Karpas-422 (cell line): ENCODE measurements around the gene FTSJ3. TPM values are rescaled to one million over a fixed set of nuclear protein-coding genes. Genes with fewer than 3 reads are reported as not detected.
"Not testable (repeated sequence)": the region's sequence is repeated elsewhere in the genome, so short reads cannot be mapped to it uniquely, and the experiment has no call there.

Source experiments
- DNase-seq: peaks from one replicate; pipeline ENCODE4 v3.0.0-alpha.2; 2015
- H2AFZ ChIP-seq: fragments of 200-600 bp; sonication (generic); 2 replicates; pipeline ENCODE4 v1.6.1; 2014; ENCODE audit warnings: antibody characterized with exemption, low read length, mixed read lengths
- H3K27ac ChIP-seq: fragments of 200-600 bp; sonication (generic); 2 replicates; pipeline ENCODE4 v1.5.1; 2014; ENCODE audit warnings: mild to moderate bottlenecking, low read length, moderate library complexity
- H3K27me3 ChIP-seq: fragments of 200-600 bp; sonication (generic); 2 replicates; pipeline ENCODE4 v1.6.1; 2014; ENCODE audit warnings: low read length, mixed read lengths
- H3K36me3 ChIP-seq: fragments of 200-600 bp; sonication (generic); 2 replicates; pipeline ENCODE4 v1.6.1; 2014; ENCODE audit warnings: low read length, mixed read lengths; ENCODE audit not compliant: insufficient read depth
- H3K4me1 ChIP-seq: fragments of 200-600 bp; sonication (generic); 2 replicates; pipeline ENCODE4 v1.6.1; 2014; ENCODE audit warnings: mild to moderate bottlenecking, low read length, mixed read lengths
- H3K4me2 ChIP-seq: fragments of 200-600 bp; sonication (generic); 2 replicates; pipeline ENCODE4 v1.6.1; 2014; ENCODE audit warnings: low read length, low read depth, mild to moderate bottlenecking; ENCODE audit not compliant: poor library complexity, severe bottlenecking
- H3K4me3 ChIP-seq: fragments of 200-600 bp; sonication (generic); 2 replicates; pipeline ENCODE4 v1.5.1; 2014; ENCODE audit warnings: mild to moderate bottlenecking, antibody characterized with exemption, low read length, mixed read lengths
- H3K79me2 ChIP-seq: fragments of 200-600 bp; sonication (generic); 2 replicates; pipeline ENCODE4 v1.6.1; 2014; ENCODE audit warnings: mild to moderate bottlenecking, low read length, mixed read lengths
- H3K9ac ChIP-seq: fragments of 200-600 bp; sonication (generic); 2 replicates; pipeline ENCODE4 v1.6.0; 2014; ENCODE audit warnings: low read length
- H3K9me2 ChIP-seq: fragments of 200-600 bp; sonication (generic), shearing (Covaris generic); replicated peaks from 2 replicates; pipeline ENCODE4 v1.6.0; 2014; ENCODE audit warnings: mild to moderate bottlenecking, low read length, moderate library complexity; ENCODE audit not compliant: insufficient read depth
- H3K9me3 ChIP-seq: fragments of 300-700, 200-600 bp; sonication (generic); 2 replicates; pipeline ENCODE4 v1.6.1; 2014; ENCODE audit warnings: low read length, mixed read lengths
- H4K20me1 ChIP-seq: fragments of 200-600 bp; sonication (generic); 2 replicates; pipeline ENCODE4 v1.6.1; 2014; ENCODE audit warnings: mild to moderate bottlenecking, antibody characterized with exemption, low read length, low read depth; ENCODE audit not compliant: insufficient read depth
- total RNA-seq: library from RNA; depleted of rRNA; stranded (reverse); fragments of >200 nt; shearing (Covaris generic); gene quantifications from 2 replicates; pipeline ENCODE4 v1.2.3, GENCODE V29; 2014; ENCODE audit warnings: low replicate concordance

Gene FTSJ3
- total RNA-seq, 1 experiment from 2014 or later: 39.5 TPM

DNA sequence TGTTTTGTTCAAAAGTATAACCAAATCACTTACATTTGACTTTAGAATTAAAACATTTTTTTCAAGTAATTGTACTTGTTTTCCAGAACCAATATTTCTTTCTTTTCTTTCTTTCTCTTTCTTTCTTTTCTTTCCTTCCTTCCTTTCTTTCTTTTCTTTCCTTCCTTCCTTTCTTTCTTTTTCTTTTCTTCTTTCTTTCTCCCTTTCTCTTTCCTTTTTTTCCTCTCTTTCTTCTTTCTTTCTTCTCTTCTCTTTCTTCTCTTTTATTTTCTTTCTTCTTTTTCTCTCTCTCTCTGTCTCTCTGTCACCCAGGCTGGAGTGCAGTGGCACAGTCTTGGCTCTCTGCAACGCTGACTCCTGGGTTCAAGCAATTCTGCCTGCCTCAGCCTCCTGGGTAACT, 26.7 kb downstream of the FTSJ3 start:
- H3K79me2 ChIP-seq: peaks cover 59% of the 10 kb centered on the region
- no peak overlapping the region for H3K4me2 ChIP-seq
- no peaks in the 10 kb centered on the region for H3K9me3 ChIP-seq
- no peak overlapping the region for H3K4me3 ChIP-seq
- no peak overlapping the region for H3K9ac ChIP-seq
- H4K20me1 ChIP-seq: 0 out of 2 replicates have a peak, but pooled peaks cover 3% of the 10 kb centered on the region
- H3K36me3 ChIP-seq: peaks cover 81% of the 10 kb centered on the region
- H3K27me3 ChIP-seq: no peaks in the 10 kb centered on the region
- H2AFZ ChIP-seq: no peak overlapping the region
- DNase-seq: no peak
- no peak overlapping the region for H3K27ac ChIP-seq
- no peaks in the 10 kb centered on the region for H3K4me1 ChIP-seq
- no peaks in the 10 kb centered on the region for H3K9me2 ChIP-seq

DNA sequence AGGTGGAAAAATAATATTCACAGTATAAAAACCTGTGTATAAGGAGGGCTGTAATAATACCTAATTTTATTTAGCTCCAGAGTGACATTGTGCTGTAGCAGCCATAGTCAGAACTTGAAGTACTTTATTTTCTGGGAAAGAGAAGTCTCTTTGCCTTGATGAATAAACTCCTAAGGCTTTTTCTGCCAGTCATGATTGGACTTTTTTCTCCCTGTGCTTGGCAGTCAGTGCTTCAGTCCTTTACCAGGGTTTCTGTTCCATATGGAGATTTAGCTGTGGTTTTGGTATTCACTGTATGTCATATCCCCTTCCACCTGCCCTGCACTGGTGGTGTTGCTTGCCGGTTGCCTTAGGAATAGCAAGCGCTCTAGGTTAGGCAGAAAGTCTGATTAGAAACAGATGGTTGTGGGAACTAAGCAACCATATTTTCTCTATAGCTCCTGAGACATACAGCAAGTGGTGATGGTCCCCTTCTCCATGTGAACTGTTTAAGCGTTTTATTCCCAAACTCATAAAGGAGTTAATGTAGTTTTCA, 28.8 kb downstream of the FTSJ3 start:
- peaks cover 77% of the 10 kb centered on the region for H3K79me2 ChIP-seq
- 0 out of 2 replicates have a peak, but pooled peaks cover 3% of the 10 kb centered on the region for H4K20me1 ChIP-seq
- H3K27me3 ChIP-seq: no peaks in the 10 kb centered on the region
- H3K9me3 ChIP-seq: no peaks in the 10 kb centered on the region
- peaks cover 81% of the 10 kb centered on the region for H3K36me3 ChIP-seq
- H3K27ac ChIP-seq: no peak overlapping the region
- no peak overlapping the region for H3K4me3 ChIP-seq
- no peaks in the 10 kb centered on the region for H3K9me2 ChIP-seq
- no peak overlapping the region for H3K9ac ChIP-seq
- no peak for DNase-seq
- no peak overlapping the region for H3K4me2 ChIP-seq
- no peak overlapping the region for H2AFZ ChIP-seq
- H3K4me1 ChIP-seq: no peaks in the 10 kb centered on the region

GRCh38 chr17:63796375-63796774, 31.1 kb downstream of the FTSJ3 start:
- not testable (repeated sequence) for H3K4me1 ChIP-seq, H3K9me2 ChIP-seq, H4K20me1 ChIP-seq, H3K9me3 ChIP-seq, H2AFZ ChIP-seq, H3K4me2 ChIP-seq, H3K27ac ChIP-seq, H3K4me3 ChIP-seq, DNase-seq, H3K9ac ChIP-seq, H3K27me3 ChIP-seq
- Histone ChIP-seq H3K36me3 (peaks cover 88% of the 10 kb centered on the region), H3K79me2 (peaks cover 89% of the 10 kb centered on the region)

DNA sequence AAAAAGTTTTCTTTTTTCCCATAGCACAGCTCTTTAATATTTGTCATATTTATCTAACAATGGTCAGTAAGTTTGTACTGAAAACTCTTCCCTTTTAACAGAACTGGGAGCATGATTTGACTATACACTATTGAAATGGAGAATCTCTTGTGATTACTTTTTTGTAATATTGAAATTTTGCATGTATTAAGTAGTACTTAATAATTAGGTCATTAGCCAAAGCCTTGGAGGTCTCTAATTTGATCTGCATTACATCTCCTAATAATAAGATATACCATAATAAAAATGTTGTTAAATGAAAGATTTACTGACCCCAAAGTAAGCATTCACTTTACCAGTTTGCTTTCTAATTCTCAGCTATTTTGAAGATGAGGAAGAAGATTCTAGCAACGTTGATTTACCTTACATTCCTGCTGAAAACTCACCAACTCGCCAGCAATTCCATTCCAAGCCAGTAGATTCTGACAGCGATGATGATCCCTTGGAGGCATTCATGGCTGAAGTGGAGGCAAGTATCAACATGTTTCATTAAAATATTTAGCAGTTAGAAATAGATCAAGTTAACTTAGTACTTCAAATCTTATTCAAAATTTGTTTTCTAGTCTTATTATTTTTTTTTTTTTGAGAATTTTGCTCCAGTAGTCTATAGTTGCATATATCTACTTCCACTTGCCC, 35.3 kb downstream of the FTSJ3 start:
- peaks cover 91% of the 10 kb centered on the region for H3K79me2 ChIP-seq
- H4K20me1 ChIP-seq: 0 out of 2 replicates have a peak, but pooled peaks cover 4% of the 10 kb centered on the region
- H3K4me3 ChIP-seq: no peak overlapping the region
- no peaks in the 10 kb centered on the region for H3K9me3 ChIP-seq
- no peak for DNase-seq
- no peak overlapping the region for H3K27ac ChIP-seq
- no peak overlapping the region for H2AFZ ChIP-seq
- H3K4me1 ChIP-seq: no peaks in the 10 kb centered on the region
- no peak overlapping the region for H3K4me2 ChIP-seq
- H3K36me3 ChIP-seq: peaks cover 75% of the 10 kb centered on the region
- no peaks in the 10 kb centered on the region for H3K9me2 ChIP-seq
- H3K27me3 ChIP-seq: no peaks in the 10 kb centered on the region
- no peak overlapping the region for H3K9ac ChIP-seq

DNA sequence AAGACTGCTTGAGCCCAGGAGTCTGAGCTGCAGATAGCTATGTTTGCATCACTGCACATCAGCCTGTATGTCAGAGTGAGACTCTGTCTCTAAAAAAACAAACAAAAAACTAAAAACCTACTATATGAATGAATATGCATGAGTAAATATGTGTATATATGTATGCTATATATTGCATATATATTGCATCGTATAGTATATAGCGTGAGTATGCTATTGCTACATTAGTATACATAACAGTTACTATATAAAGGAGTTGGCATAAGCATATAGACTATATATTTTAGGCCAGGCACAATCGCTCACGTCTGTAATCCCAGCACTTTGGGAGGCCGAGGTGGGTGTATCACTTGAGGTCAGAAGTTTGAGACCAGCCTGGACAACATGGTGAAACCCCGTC, 37.4 kb downstream of the FTSJ3 start:
- Histone ChIP-seq H3K9ac (no peak overlapping the region), H2AFZ (no peak overlapping the region), H3K27me3 (no peaks in the 10 kb centered on the region), H3K4me2 (no peak overlapping the region), H3K36me3 (peaks cover 74% of the 10 kb centered on the region), H4K20me1 (peaks cover 16% of the 10 kb centered on the region), H3K79me2 (peaks cover 93% of the 10 kb centered on the region), H3K9me2 (no peaks in the 10 kb centered on the region), H3K4me3 (no peak overlapping the region), H3K4me1 (no peaks in the 10 kb centered on the region), H3K9me3 (no peaks in the 10 kb centered on the region), H3K27ac (no peak overlapping the region)
- no peak for DNase-seq

GRCh38 chr17:63786971-63787711, 40.3 kb downstream of the FTSJ3 start:
- DNase-seq: no peak
- H3K27ac ChIP-seq: no peak overlapping the region
- H3K27me3 ChIP-seq: no peaks in the 10 kb centered on the region
- peaks cover 98% of the 10 kb centered on the region for H3K79me2 ChIP-seq
- no peak overlapping the region for H2AFZ ChIP-seq
- no peak overlapping the region for H3K9ac ChIP-seq
- H3K4me2 ChIP-seq: no peak overlapping the region
- no peaks in the 10 kb centered on the region for H3K9me2 ChIP-seq
- peaks cover 69% of the 10 kb centered on the region for H3K36me3 ChIP-seq
- H3K9me3 ChIP-seq: no peaks in the 10 kb centered on the region
- H3K4me1 ChIP-seq: peaks cover 7% of the 10 kb centered on the region
- no peak overlapping the region for H3K4me3 ChIP-seq
- peaks cover 37% of the 10 kb centered on the region for H4K20me1 ChIP-seq

DNA sequence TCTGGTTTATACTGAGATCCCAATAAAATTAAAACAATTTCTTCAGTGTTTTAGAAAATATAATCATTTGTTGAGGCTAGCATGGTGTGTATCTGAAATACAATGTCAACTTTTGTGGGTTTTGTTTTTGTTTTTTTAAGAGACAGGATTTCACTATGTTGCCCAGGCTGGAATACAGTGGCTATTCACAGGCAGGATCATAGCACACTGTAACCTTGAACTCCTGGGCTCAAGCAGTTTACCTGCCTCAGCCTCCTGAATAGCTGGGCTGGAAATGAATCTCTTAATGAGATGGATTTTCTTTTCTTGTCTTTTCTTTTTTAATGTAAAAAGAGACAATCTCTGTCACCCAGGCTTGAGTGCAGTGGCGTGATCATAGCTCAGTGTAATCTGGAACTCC, 41.3 kb downstream of the FTSJ3 start:
- Histone ChIP-seq H3K4me3 (no peak overlapping the region), H4K20me1 (peaks cover 39% of the 10 kb centered on the region)

GRCh38 chr17:63785556-63785955, 41.9 kb downstream of the FTSJ3 start:
- Histone ChIP-seq H3K4me1 (peaks cover 19% of the 10 kb centered on the region), H3K9ac (no peak overlapping the region), H3K9me3 (no peaks in the 10 kb centered on the region), H3K27me3 (no peaks in the 10 kb centered on the region), H4K20me1 (peaks cover 44% of the 10 kb centered on the region), H2AFZ (no peak overlapping the region), H3K4me3 (no peak overlapping the region), H3K27ac (no peak overlapping the region), H3K79me2 (peaks cover 98% of the 10 kb centered on the region), H3K36me3 (peaks cover 56% of the 10 kb centered on the region), H3K4me2 (no peak overlapping the region), H3K9me2 (no peaks in the 10 kb centered on the region)
- no peak for DNase-seq

More for the DNA sequence above, 41.3 kb downstream of the FTSJ3 start:
- H2AFZ ChIP-seq: no peak overlapping the region
- peaks cover 14% of the 10 kb centered on the region for H3K4me1 ChIP-seq
- no peaks in the 10 kb centered on the region for H3K9me2 ChIP-seq
- H3K27me3 ChIP-seq: no peaks in the 10 kb centered on the region
- peaks cover 60% of the 10 kb centered on the region for H3K36me3 ChIP-seq
- H3K27ac ChIP-seq: no peak overlapping the region
- H3K4me2 ChIP-seq: no peak overlapping the region
- H3K9me3 ChIP-seq: no peaks in the 10 kb centered on the region
- H3K79me2 ChIP-seq: peaks cover 96% of the 10 kb centered on the region
- H3K9ac ChIP-seq: no peak overlapping the region
- no peak for DNase-seq
